GM21529 (cell line): ENCODE data around the gene KLHL5.

Source experiments
- ATAC-seq: cut with Tn5 transposase; IDR thresholded peaks from one replicate; pipeline ENCODE4 v1.9.1; 2021; ENCODE audit not compliant: unreplicated experiment

Gene KLHL5

DNA sequence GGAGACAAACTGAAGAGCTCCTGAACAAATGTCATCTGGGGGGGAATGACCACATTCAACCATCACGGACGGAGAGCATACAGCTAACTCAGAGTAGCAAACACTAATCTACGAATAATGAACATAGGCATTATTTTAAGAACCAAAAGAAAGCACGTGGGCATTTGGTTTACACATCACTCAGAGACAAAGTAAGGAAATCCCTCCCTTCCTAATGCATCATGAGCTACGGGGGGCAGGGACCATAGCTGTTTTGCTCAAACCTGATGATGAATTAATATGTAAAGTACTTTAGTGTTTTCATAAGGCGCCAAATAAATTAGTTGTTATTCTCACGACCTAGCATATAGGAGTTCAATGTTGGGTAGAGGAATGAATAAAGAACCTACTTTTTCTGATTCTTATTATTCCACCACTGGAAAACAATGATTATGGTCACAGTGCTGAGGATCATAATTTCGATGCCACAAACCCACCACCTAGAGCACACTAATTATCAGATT is 18.1 kb upstream of the KLHL5 start:
- no peak for ATAC-seq

- peak; percentile 65 for ATAC-seq
Measured at GRCh38 chr4:39044364-39044955, 17.6 kb upstream of the KLHL5 start.

DNA sequence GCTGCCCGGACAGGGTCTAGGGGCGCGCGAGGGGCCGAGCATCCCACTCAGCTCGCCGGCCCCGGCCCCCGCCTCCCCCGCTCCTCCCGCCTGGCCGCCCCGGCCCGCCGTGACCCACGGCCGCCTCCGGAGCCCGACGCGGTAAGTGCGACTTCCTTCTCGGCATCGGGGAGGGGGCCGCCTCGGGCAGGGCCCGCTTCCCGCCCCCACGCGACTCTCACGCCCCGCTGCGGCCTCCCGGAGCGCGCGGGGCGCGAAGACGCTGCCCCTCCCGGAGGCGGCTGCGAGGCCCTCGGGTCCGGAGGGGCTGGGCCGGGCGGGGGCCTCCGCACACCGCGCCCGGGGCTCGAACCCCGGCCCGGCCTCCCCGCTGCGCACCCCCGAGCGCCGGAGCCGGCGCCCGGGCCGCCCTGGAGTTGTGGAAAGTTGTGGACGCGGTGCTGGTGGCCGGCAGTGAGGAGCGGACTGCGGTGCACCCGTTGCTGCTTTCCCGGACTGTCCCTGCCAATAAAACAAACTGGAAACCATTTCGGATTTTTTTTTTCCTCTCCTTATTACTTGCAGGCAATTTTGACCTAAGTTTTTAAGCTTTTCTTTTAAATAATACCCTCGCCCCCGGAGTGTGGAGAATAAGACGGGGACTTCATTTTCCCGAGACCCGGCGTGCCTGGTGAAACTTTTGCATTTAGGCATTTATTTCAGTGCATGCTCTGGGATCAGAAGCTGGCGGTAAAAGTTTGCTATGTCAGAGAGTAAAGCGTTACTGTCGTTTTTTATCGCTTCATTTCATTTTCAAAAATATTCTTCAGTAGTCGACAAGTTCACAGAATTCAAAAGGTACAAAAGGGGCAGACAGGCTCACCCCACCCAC is 16.8 kb upstream of the KLHL5 start:
- ATAC-seq: peak; percentile 22

GRCh38 chr4:39045827-39046221 is 16.2 kb upstream of the KLHL5 start:
- ATAC-seq: no peak

DNA sequence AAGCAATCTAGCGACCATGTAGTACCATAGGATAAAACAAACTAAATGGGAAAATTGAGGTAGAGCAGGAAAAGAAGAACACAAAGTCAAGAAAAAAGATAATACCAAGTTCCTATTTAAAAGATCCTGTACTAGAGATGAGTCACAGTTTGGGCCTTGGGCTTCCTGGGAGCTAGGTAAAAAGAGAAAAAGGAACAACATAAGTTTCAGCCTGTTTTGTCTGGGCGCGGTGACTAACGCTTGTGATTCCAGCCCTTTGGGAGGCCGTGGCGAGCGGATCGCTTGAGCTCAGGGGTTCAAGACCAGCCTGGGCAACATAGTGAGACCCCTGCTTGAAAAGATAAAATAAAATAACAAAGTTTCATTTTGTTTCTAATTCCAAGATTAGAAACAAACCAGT is 15.8 kb upstream of the KLHL5 start:
- no peak for ATAC-seq

GRCh38 chr4:39047681-39048080 is 14.4 kb upstream of the KLHL5 start:
- no peak for ATAC-seq

GRCh38 chr4:39048311-39048710 is 13.7 kb upstream of the KLHL5 start:
- ATAC-seq: no peak

GRCh38 chr4:39050590-39050989 is 11.4 kb upstream of the KLHL5 start:
- no peak for ATAC-seq

DNA sequence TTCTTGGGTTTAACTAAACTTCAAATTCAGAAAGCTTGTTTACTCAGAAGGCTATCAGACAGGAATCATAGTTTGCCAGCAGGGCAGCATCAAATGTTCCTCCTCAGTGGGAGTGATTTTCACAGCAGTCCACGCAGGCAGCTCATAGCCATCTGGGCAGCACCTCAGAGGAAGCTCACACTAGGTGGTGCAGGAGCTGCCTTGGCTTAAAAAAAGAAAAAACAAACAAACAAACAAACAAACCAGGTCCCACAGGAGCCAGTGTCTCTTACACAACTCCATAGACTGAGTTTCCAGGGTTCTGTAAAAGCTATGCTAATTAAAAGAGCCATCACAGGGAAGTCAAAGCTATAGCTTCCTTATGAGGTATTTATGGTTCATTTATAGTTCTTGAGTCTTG is 10.5 kb upstream of the KLHL5 start:
- ATAC-seq: no peak

GRCh38 chr4:39053983-39054382 is 8.0 kb upstream of the KLHL5 start:
- no peak for ATAC-seq

DNA sequence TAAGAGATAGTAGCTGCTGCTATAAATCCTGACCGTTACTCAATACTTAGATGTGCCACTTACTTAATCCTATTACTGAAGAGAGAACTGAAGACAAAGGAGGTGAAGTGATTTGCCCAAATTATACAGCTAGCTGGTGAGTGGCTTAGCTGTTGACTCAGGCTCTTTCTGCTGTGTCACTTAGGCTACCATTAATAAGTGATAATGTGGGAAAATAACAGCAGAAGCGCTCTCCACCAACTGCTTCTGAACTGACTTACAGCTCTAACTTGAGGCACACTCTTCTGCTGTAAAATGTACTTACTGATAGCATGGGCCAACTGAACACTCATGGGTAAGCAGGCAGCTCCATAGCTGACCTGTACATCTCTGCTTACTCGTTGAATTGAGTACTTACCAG is 7.5 kb upstream of the KLHL5 start:
- ATAC-seq: no peak

- no peak for ATAC-seq
Measured at GRCh38 chr4:39056023-39056422, 6.0 kb upstream of the KLHL5 start.

DNA sequence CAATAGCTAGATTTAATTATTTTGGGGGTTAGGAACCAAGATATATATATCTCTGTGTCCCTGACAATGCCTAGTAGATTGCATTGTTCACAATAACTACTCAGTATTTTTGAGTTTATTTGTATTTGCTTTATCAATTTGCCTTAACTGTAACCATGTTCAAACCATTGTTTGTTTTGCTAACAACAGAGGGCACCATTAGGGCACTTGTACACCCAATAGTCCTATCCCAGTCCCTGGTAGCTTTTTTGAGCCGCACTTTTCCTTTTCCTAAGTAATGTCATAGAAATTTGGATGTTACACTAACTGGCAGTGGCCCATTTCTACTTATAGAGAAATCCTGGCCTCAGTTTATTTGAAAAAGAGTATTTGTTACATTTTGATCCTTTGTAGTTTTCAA is 575 bp upstream of the KLHL5 start:
- no peak for ATAC-seq

DNA sequence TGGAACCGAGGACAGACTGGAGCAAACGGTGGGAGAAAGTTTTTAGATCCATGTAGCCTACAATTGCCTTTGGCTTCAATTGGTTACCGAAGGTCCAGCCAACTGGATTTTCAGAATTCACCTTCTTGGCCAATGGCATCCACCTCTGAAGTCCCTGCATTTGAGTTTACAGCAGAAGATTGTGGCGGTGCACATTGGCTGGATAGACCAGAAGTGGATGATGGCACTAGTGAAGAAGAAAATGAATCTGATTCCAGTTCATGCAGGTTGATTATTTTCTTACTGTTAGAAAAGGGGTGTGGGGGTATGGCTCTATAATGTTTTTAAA is 702 bp downstream of the KLHL5 start:
- no peak for ATAC-seq

- ATAC-seq: no peak
Measured at GRCh38 chr4:39063430-39063829, 1.4 kb downstream of the KLHL5 start.

DNA sequence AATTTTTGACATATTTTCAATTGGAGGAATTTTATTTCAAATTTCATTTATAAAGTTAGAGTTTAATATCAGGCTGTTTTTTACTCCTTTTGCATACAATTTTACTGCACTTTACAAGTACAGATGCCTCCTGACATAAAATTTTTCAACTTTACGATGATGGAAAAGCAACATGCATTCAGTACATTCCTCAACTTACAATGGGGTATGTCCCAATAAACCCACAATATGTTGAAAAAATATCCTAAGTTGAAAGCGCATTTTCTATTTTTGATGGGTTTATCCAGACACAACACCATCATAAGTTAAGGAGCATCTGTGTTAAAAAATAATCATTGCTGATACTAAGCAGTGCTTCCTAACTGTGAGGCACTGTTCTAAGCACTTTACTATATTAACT is 4.3 kb downstream of the KLHL5 start:
- no peak for ATAC-seq

DNA sequence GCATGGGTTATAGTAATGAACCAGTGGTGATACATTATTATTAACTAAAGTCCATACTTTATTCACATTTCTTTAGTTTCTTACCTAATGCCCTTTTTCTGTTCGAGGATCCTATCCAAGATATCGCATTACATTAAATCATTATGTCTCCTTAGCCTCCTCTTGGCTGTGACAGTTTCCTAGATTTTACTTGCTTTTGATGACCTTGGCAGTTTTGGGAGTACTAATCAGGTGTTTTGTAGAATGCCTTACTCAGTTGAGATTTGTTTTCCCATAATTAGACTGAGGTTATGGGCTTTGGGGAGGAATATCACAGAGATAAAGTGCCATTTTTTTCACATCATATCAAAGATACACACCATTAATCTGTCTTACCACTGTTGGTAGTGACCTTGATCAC is 5.0 kb downstream of the KLHL5 start:
- ATAC-seq: no peak

DNA sequence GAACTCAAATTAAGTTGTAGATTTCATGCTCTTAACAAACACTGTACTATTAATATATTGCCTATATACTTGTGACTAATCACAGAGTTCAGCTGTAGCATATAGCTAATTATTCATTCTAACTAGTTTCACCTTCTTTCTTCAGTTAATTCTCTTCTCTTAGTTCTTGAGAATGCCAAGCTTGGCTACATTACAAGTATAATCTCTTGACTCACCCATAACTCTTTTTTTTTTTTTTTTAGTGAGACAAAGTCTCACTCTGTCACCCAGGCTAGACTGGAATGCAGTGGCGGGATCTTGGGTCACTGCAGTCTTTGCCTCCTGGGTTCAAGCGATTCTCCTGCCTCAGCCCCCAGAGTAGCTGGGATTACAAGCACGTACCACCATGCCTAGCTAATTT is 5.4 kb downstream of the KLHL5 start:
- no peak for ATAC-seq

DNA sequence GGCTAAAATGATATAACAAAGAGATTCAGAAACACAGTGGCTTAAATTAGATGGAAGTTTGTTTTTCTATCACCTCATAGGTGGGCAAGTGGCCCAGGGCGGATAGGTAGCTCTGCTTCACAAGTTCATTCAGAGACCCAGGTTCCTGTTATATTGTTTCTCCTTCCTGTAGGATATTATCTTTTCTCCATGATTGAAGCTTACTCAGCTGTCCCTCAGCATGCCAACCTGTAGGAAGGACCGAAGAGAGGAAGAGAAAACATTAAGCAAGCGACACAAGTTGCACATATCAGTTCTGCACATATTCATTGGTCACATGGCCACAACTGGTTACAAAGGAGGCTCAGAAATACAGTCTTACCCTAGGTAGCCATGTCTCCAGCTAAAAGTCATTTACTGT is 6.9 kb downstream of the KLHL5 start:
- no peak for ATAC-seq

- ATAC-seq: no peak
Measured at GRCh38 chr4:39078829-39079228, 16.8 kb downstream of the KLHL5 start.

DNA sequence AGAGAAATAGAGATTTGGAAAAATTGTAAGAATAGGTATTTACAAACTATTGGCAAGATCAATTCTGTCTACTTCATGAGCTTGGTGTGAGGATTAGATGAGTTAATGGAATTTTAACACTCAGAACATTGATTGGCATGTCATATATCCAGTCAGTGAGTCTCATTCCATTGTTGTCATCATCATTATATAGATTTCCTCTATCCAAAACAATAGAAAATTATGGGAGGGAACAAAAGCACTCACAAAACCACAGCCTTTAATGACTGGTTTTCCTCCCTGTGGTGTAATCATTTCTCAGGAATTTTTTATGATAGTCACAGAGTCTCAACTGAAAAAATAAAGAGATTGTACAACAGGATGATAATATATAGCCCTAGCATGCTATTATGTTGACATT is 21.1 kb downstream of the KLHL5 start:
- no peak for ATAC-seq

GRCh38 chr4:39085891-39086290 is 23.9 kb downstream of the KLHL5 start:
- no peak for ATAC-seq

- ATAC-seq: no peak
Measured at GRCh38 chr4:39096847-39097246, 34.8 kb downstream of the KLHL5 start.
